Measurements from ENCODE around the gene ZBTB40.
A peak's percentile ranks its signal among the peaks of the same experiment; 100 is the strongest.

ZBTB40 gene, protein sequence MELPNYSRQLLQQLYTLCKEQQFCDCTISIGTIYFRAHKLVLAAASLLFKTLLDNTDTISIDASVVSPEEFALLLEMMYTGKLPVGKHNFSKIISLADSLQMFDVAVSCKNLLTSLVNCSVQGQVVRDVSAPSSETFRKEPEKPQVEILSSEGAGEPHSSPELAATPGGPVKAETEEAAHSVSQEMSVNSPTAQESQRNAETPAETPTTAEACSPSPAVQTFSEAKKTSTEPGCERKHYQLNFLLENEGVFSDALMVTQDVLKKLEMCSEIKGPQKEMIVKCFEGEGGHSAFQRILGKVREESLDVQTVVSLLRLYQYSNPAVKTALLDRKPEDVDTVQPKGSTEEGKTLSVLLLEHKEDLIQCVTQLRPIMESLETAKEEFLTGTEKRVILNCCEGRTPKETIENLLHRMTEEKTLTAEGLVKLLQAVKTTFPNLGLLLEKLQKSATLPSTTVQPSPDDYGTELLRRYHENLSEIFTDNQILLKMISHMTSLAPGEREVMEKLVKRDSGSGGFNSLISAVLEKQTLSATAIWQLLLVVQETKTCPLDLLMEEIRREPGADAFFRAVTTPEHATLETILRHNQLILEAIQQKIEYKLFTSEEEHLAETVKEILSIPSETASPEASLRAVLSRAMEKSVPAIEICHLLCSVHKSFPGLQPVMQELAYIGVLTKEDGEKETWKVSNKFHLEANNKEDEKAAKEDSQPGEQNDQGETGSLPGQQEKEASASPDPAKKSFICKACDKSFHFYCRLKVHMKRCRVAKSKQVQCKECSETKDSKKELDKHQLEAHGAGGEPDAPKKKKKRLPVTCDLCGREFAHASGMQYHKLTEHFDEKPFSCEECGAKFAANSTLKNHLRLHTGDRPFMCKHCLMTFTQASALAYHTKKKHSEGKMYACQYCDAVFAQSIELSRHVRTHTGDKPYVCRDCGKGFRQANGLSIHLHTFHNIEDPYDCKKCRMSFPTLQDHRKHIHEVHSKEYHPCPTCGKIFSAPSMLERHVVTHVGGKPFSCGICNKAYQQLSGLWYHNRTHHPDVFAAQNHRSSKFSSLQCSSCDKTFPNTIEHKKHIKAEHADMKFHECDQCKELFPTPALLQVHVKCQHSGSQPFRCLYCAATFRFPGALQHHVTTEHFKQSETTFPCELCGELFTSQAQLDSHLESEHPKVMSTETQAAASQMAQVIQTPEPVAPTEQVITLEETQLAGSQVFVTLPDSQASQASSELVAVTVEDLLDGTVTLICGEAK

DNA sequence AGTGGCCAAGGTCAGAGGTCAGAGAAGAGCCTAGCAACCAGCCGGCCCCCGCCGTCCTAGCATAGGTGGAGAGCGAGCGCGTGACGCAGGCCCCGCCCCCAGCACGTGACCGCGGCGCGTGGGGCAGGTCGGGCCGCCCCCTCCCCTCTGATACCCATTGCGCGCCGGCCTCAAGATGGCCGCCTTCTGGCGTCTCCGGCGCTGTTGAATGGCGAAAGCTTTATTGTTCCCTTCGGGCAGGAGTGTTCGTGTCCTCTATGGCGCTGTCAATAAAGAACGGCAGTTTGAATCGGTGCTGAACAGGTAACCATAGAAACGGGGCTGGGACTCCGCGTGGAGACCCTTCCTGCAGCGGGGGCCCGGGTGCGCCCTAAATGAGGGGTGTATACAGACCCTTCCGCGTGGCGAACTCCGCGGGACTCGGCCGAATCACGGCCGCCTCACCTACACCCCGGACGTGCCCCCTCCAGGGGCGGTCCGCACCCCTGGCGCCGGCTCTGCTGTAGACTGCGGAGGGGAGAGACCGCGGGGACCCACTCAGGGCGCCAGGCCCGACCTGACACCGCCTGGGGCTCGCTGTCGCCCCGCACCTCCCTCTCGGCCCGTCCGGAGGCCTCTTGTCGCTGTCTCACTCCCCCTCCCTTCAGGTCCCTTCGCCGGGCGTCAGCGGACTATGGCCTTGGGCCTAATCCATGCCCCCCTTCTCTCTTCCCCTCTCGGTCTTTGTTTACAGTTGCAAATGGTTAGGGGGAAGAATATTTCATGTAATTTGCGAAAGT, at the start of gene ZBTB40:
Gene ZBTB40 (plus strand): TSS at position 150 of the 779 bp plus-strand sequence. CDS start 38,098 bp downstream, outside the sequence.
- in situ Hi-C loops (cut with MboI; ENCODE audit: low sequenced_read_pairs, unreplicated experiment), result no loop called here
- TF ChIP-seq, protein P1, sequence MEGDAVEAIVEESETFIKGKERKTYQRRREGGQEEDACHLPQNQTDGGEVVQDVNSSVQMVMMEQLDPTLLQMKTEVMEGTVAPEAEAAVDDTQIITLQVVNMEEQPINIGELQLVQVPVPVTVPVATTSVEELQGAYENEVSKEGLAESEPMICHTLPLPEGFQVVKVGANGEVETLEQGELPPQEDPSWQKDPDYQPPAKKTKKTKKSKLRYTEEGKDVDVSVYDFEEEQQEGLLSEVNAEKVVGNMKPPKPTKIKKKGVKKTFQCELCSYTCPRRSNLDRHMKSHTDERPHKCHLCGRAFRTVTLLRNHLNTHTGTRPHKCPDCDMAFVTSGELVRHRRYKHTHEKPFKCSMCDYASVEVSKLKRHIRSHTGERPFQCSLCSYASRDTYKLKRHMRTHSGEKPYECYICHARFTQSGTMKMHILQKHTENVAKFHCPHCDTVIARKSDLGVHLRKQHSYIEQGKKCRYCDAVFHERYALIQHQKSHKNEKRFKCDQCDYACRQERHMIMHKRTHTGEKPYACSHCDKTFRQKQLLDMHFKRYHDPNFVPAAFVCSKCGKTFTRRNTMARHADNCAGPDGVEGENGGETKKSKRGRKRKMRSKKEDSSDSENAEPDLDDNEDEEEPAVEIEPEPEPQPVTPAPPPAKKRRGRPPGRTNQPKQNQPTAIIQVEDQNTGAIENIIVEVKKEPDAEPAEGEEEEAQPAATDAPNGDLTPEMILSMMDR (IDR thresholded peaks at IDR 0.05; ENCODE audit: borderline replicate concordance, control extremely low read depth, extremely low read depth, insufficient read depth, missing control alignments), result no peak

DNA sequence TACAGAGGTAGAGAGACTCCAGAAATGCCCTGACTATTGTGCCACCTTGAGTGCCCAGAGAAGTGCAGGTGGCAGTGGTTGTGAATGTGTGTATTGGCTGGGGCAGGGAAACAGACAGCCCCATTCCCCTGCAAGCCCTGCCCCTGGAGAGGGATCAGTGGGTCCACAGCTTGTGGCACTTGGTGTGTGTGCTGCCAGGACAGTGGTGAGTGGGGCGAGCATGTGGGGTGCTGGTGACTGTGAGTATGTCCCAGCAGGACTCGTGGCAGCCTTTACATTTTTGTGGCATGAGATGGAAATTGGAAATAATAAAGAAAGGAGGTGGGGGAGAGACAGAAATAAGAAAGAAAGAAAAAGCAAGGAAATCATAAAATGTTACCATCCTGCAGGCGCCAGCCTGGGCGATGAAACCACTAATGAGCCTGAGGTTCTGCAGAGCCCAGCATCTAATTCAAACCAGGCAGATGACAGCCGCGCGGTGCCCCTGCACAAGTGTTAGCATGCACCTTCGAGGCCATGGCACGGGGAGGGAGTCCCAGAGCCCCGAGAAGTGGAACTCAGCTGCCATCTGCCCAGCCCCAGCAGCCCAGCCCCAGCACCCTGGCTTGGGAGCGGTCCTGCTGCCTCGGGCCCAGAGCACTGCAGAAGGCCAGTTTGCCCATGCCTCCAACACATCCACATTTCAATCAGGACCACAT, 49.1 kb upstream of the ZBTB40 start:
- in situ Hi-C loops (cut with MboI; ENCODE audit: low sequenced_read_pairs, unreplicated experiment), result no loop called here
- TF ChIP-seq, protein P1 (IDR thresholded peaks at IDR 0.05; ENCODE audit: borderline replicate concordance, control extremely low read depth, extremely low read depth, insufficient read depth, missing control alignments), result no peak

More for the DNA sequence above, at the start of gene ZBTB40:
- peak; percentile 97 for DNase-seq (ENCODE audit: low spot score)

DNA sequence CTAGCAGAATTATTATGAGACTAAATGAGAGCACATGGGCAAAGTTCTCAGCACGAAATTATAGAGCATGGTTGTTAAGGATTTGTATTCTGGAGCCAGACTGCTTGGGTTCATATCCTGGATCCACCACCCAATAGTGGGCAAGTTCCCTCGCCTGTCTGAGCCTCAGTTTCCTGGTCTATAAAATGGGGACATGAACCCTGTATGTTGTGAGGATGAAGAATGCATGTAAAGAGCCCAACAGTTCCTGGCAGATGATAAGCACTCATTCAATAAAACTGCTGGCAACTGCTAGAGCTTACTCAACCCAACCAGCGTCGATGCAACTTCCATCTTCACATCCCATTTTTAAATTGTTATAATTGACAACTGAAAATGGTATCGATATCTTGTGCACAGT, 47.2 kb upstream of the ZBTB40 start:
- in situ Hi-C loops (cut with MboI; ENCODE audit: low sequenced_read_pairs, unreplicated experiment), result no loop called here
- DNase-seq (ENCODE audit: low spot score), result no peak
- TF ChIP-seq, protein P1 (IDR thresholded peaks at IDR 0.05; ENCODE audit: borderline replicate concordance, control extremely low read depth, extremely low read depth, insufficient read depth, missing control alignments), result no peak

More for the DNA sequence above, 49.1 kb upstream of the ZBTB40 start:
- DNase-seq (ENCODE audit: low spot score), result no peak

DNA sequence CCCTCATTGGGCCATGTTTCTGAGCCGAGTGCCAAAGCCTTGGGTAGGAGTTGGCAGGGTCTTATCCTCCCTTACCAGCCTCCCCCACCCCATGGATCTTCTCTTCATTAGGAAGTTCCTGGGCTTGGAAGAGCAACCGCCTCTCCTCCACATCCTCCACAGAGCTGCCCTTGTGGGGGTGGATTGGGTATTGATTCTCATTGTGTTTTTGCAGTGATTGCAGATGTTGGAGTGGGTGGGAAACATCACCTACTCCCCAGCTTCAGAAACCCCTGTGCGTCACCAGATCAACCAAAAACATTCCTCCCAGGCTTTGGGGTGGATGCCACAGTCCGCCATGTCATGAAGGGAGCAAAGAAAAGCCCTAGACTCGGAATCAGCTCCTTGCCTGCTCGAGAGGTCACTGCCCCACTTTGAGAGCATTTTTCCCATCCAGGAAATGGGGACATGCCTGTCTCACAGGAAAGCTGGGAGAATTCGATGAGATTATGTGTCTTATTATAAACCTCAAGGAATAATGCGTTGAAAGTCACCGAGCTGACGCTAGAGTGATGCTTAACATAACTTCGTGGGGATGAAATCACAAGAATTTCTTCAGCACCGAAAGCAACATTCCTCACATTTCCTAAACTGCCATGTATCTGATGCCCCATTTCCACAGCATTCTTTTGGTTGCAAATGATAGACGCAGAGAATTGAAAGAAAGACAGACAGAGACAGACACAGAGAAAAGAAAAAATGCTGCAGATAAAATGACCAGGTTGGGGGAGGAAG, 44.7 kb upstream of the ZBTB40 start:
- in situ Hi-C loops (cut with MboI; ENCODE audit: low sequenced_read_pairs, unreplicated experiment), result no loop called here
- TF ChIP-seq, protein P1 (IDR thresholded peaks at IDR 0.05; ENCODE audit: borderline replicate concordance, control extremely low read depth, extremely low read depth, insufficient read depth, missing control alignments), result no peak
- DNase-seq (ENCODE audit: low spot score), result no peak

DNA sequence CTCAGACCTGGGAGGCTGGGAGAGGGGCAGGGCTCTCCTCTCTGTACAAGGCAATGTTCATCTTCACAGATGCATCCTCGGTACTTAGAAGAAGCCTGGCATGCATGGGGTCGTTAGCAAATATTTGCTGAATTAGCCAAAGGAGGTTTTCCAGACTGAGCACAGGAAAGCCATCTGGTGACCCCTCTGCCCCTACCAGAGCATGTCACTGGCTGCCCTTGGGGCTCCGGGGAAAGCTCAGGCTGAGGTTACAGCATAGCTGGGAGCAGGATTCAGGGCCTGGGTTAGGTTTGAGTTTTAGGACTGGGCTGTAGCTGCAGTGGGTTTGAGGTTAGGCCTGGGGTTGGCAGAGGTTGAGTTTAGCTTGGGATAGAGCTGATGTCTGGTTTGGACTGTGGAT, 43.4 kb upstream of the ZBTB40 start:
- in situ Hi-C loops (cut with MboI; ENCODE audit: low sequenced_read_pairs, unreplicated experiment), result no loop called here
- TF ChIP-seq, protein P1 (IDR thresholded peaks at IDR 0.05; ENCODE audit: borderline replicate concordance, control extremely low read depth, extremely low read depth, insufficient read depth, missing control alignments), result no peak
- no peak for DNase-seq (ENCODE audit: low spot score)

All from GM13976 (cell line).